K562 (cell line): ENCODE data around the gene ZNF503. TPM values are rescaled to one million over a fixed set of nuclear protein-coding genes. Genes with fewer than 3 reads are reported as not detected.
A peak's percentile ranks its signal among the peaks of the same experiment; 100 is the strongest.

ENCODE experiments used
- ATAC-seq: fragments of 200-7000 bp; cut with Tn5 transposase; 3 replicates; pipeline ENCODE4 v1.9.1; 2020; ENCODE audit warnings: moderate library complexity
- Bru-seq: library from RNA; stranded (reverse); fragments of 400-500 nt; gene quantifications from one replicate; lab custom pipeline; 2021; lab: Mats Ljungman, UMichigan
- BruChase-seq, 2 experiments: library from RNA; stranded (reverse); fragments of 400-500 nt; gene quantifications; one replicate each; lab custom pipeline; 2021; lab: Mats Ljungman, UMichigan
- BruUV-seq: library from RNA; stranded (reverse); fragments of 400-500 nt; replicated peaks from 2 replicates; lab custom pipeline; 2021; lab: Mats Ljungman, UMichigan
- CTCF ChIA-PET: fragments of 300-600 bp; formaldehyde crosslinking; extraction: SDS; loops from one replicate; lab custom pipeline; 2021; ENCODE audit warnings: low intra/inter-chr PET ratio; lab: Yijun Ruan, JAX
- POLR2A ChIA-PET: fragments of 300-600, 350-650 bp; sonication (Branson Sonifier 250); formaldehyde crosslinking; extraction: SDS; loops from one replicate; lab custom pipeline; 2021; ENCODE audit warnings: antibody characterized with exemption, inconsistent platforms; lab: Yijun Ruan, JAX
- DNase-seq, 4 experiments: peaks; one replicate each; pipeline versions ENCODE4 v3.0.0 to v3.0.0-alpha.2; 2011 to 2018; ENCODE audit warnings: low spot score in 3 of 4, mixed read lengths in 3 of 4; ENCODE audit errors: extremely low read depth in 1 of 4
- FAIRE-seq: peaks from 2 replicates; lab custom pipeline; 2011; peaks lifted over from hg19 to GRCh38; lab: Jason Lieb, UNC
- H2AFZ ChIP-seq: 2 replicates; pipeline ENCODE4 v1.6.0; 2011; ENCODE audit warnings: low read depth, low read length, control low read depth, inconsistent platforms
- H3K27ac ChIP-seq: fragments of 200-600 bp; 3 replicates; pipeline ENCODE4 v1.8.0; 2011; ENCODE audit warnings: low read depth, mild to moderate bottlenecking, control low read depth, inconsistent platforms, low read length, moderate library complexity, mixed read lengths; ENCODE audit errors: extremely low read depth
- H3K27me3 ChIP-seq, 2 experiments: fragments of 300-600 bp in 1 of 2; 2 replicates in 1 of 2; 3 replicates in 1 of 2; pipeline versions ENCODE4 v1.6.0 to v1.8.0; 2011; ENCODE audit warnings: inconsistent platforms in 2 of 2, low read length in 2 of 2, mild to moderate bottlenecking in 1 of 2, mixed read lengths in 1 of 2, moderate library complexity in 1 of 2; ENCODE audit not compliant: control insufficient read depth in 2 of 2, insufficient read depth in 2 of 2
- H3K36me3 ChIP-seq: fragments of 300-600 bp; 3 replicates; pipeline ENCODE4 v1.8.0; 2011; ENCODE audit warnings: mild to moderate bottlenecking, low read length, inconsistent platforms; ENCODE audit not compliant: control insufficient read depth, insufficient read depth
- H3K4me1 ChIP-seq, 2 experiments: fragments of 200-600 bp in 1 of 2; replicated peaks in 1 of 2; 2 replicates in 1 of 2; 3 replicates in 1 of 2; pipeline versions ENCODE4 v1.5.1 to v1.8.0; 2011; ENCODE audit warnings: inconsistent platforms in 2 of 2, low read length in 2 of 2, mild to moderate bottlenecking in 1 of 2, mixed read lengths in 1 of 2, moderate library complexity in 1 of 2; ENCODE audit not compliant: control insufficient read depth in 2 of 2, insufficient read depth in 2 of 2
- H3K4me2 ChIP-seq: 2 replicates; pipeline ENCODE4 v1.6.1; 2011; ENCODE audit warnings: low read length, control low read depth, inconsistent platforms, mixed read lengths; ENCODE audit not compliant: insufficient read depth
- H3K4me3 ChIP-seq: fragments of 200-600 bp; sonication (generic), shearing (Covaris generic); 2 replicates; pipeline ENCODE4 v1.5.1; 2016; ENCODE audit warnings: control low read depth, inconsistent platforms
- H3K79me2 ChIP-seq: fragments of 200-600 bp; 3 replicates; pipeline ENCODE4 v1.8.0; 2011; ENCODE audit warnings: low read length, inconsistent platforms; ENCODE audit not compliant: control insufficient read depth, insufficient read depth
- H3K9ac ChIP-seq, 2 experiments: 2 replicates each; pipeline versions ENCODE4 v1.6.0 to v1.6.1; 2011; ENCODE audit warnings: low read depth in 2 of 2, low read length in 2 of 2, control low read depth in 1 of 2, inconsistent platforms in 1 of 2, mild to moderate bottlenecking in 1 of 2, mixed read lengths in 1 of 2; ENCODE audit not compliant: insufficient read depth in 1 of 2
- H3K9me1 ChIP-seq: one replicate; pipeline ENCODE4 v1.6.0; 2011; ENCODE audit warnings: inconsistent platforms, mild to moderate bottlenecking, low read length, moderate library complexity; ENCODE audit not compliant: control insufficient read depth, insufficient read depth
- H3K9me3 ChIP-seq: replicated peaks from 2 replicates; pipeline ENCODE4 v1.5.1; 2011; ENCODE audit warnings: low read depth, low read length, inconsistent platforms; ENCODE audit not compliant: control insufficient read depth, insufficient read depth
- H4K20me1 ChIP-seq: replicated peaks from 2 replicates; pipeline ENCODE4 v1.6.1; 2011; ENCODE audit warnings: low read length, inconsistent platforms, mixed read lengths; ENCODE audit not compliant: control insufficient read depth, insufficient read depth
- CHD4 ChIP-seq: fragments of 200-600 bp; sonication (generic); IDR thresholded peaks from 3 replicates; pipeline ENCODE4 v1.6.1; 2012; ENCODE audit warnings: low read depth, mild to moderate bottlenecking, mixed read lengths, low read length, inconsistent platforms; ENCODE audit not compliant: insufficient read depth, insufficient replicate concordance, poor library complexity, severe bottlenecking
- EGR1 ChIP-seq: fragments of 450-650 bp; conservative IDR thresholded peaks from 2 replicates; pipeline ENCODE4 v1.6.1; 2017; ENCODE audit warnings: mild to moderate bottlenecking
- HNRNPLL ChIP-seq: fragments of 200-400 bp; formaldehyde crosslinking; IDR thresholded peaks from 2 replicates; pipeline ENCODE4 v1.6.1; 2017; ENCODE audit warnings: low read length, low read depth, mild to moderate bottlenecking; ENCODE audit not compliant: poor library complexity, severe bottlenecking
- KHSRP ChIP-seq: fragments of 450-650 bp; IDR thresholded peaks from 2 replicates; pipeline ENCODE4 v1.6.1; 2017
- NBN ChIP-seq: fragments of 450-650 bp; IDR thresholded peaks from 2 replicates; pipeline ENCODE4 v1.6.1; 2016; ENCODE audit warnings: low read depth, mild to moderate bottlenecking
- POLR3G ChIP-seq: IDR thresholded peaks from 2 replicates; pipeline ENCODE4 v1.6.1; 2011; ENCODE audit not compliant: insufficient read length, insufficient replicate concordance; ENCODE audit errors: extremely low read depth
- SMC3 ChIP-seq: conservative IDR thresholded peaks from 2 replicates; pipeline ENCODE4 v1.6.1; 2011; ENCODE audit warnings: low read depth, low read length, improper control_type of control experiment; ENCODE audit not compliant: insufficient read depth
- ZBTB43 ChIP-seq: sonication (generic); formaldehyde crosslinking; IDR thresholded peaks from 2 replicates; pipeline ENCODE4 v1.8.0; 2023; ENCODE audit warnings: mild to moderate bottlenecking, missing genetic modification reagents
- ZBTB8A ChIP-seq: fragments of 450-650 bp; IDR thresholded peaks from 2 replicates; pipeline ENCODE4 v1.6.1; 2018; ENCODE audit warnings: mild to moderate bottlenecking, moderate library complexity; ENCODE audit not compliant: partially characterized antibody
- ZFPM2 ChIP-seq: fragments of 250-450 bp; sonication (Bioruptor Pico); IDR thresholded peaks from 2 replicates; pipeline ENCODE4 v1.5.1; 2022; ENCODE audit warnings: mild to moderate bottlenecking
- WGBS: fragments of 100-300 bp; shearing (Covaris generic); methylation state at CpG from one replicate; pipeline ENCODE4 v1.1.6; 2016; ENCODE audit warnings: low coverage, mixed read lengths; ENCODE audit not compliant: insufficient coverage; ENCODE audit errors: missing lambda C conversion rate; 5-methylcytosine and 5-hydroxymethylcytosine counted together
- in situ Hi-C: fragments of 300-500 bp; cut with MboI; formaldehyde crosslinking; loops from 4 replicates; pipeline ENCODE4 v1.15.0; 2018; ENCODE audit warnings: inconsistent platforms, mixed read lengths
- intact Hi-C: fragments of 100-400 bp; cut with micrococcal nuclease; formaldehyde crosslinking; loops from 2 replicates; pipeline ENCODE4 v1.14.2; 2022
- long read RNA-seq, 3 experiments: library from polyadenylated mRNA in 2 of 3; library from RNA in 1 of 3; unstranded in 2 of 3; stranded (forward) in 1 of 3; transcript quantifications; one replicate each; pipeline ENCODE4 v2.0.0, GENCODE V29; 2019 to 2022
- polyA minus RNA-seq, 3 experiments: library from RNA; depleted of rRNA, polyadenylated mRNA; stranded (reverse); fragments of >200 nt; gene quantifications; 2 replicates each; pipeline ENCODE4 v1.2.3, GENCODE V29; 2011
- polyA plus RNA-seq, 8 experiments: library from polyadenylated mRNA; depleted of rRNA in 4 of 8; stranded (reverse) in 5 of 8; unstranded in 3 of 8; fragments of >200 nt; fragmentation: Nextera tagmentation in 2 of 8; fragmentation: Illumina TruSeq in 1 of 8; extraction: Ambion mirVana in 2 of 8; extraction: Trizol in 1 of 8; gene quantifications; 2 replicates each; pipeline versions ENCODE4 v1.2.1 to v1.2.3, GENCODE V29; 2011 to 2014; ENCODE audit warnings: inconsistent platforms in 1 of 8, missing spikeins in 1 of 8
- total RNA-seq, 7 experiments: library from RNA; depleted of rRNA in 6 of 7; stranded (reverse); fragments of >200 nt in 6 of 7; fragmentation: Illumina TruSeq in 2 of 7; extraction: Trizol in 2 of 7; gene quantifications; 2 replicates each; pipeline versions ENCODE4 v1.2.1 to v1.2.3, GENCODE V29; 2011 to 2021; ENCODE audit warnings: low replicate concordance in 1 of 7

Gene ZNF503
- total RNA-seq (2011; cell fraction: chromatin; rRNA removed; ENCODE audit: low replicate concordance), result not detected in 2 replicates
- total RNA-seq (2011; cell fraction: nucleolus; rRNA removed), result not detected in 2 replicates
- total RNA-seq (2011; cell fraction: nucleoplasm; rRNA removed), result not detected in 2 replicates
- total RNA-seq (2014; rRNA removed) (not detected in 2 replicates), total RNA-seq (2014; rRNA removed; fragmentation: Illumina TruSeq; extraction: Trizol) (not detected in 2 replicates), total RNA-seq (2015; rRNA removed; fragmentation: Illumina TruSeq; extraction: Trizol) (not detected in 2 replicates), total RNA-seq (2021) (0.20 TPM in 1 of 2 replicates, not detected in the other), polyA plus RNA-seq (2011; rRNA removed) (not detected in 2 replicates), polyA plus RNA-seq (2014; fragmentation: Illumina TruSeq; extraction: Trizol) (not detected in 2 replicates), polyA plus RNA-seq (2014; fragmentation: Nextera tagmentation; extraction: Ambion mirVana) (not detected), polyA plus RNA-seq (2014; rRNA removed) (not detected in 2 replicates), polyA minus RNA-seq (2011; rRNA and poly(A)+ RNA removed) (not detected in 2 replicates), Bru-seq, nascent RNA (percentile 21 among the genes with signal in this experiment), BruChase-seq, experiment 1, labeled RNA remaining after a 2-hour chase (percentile 24 among the genes with signal in this experiment), BruChase-seq, experiment 2, labeled RNA remaining after a 6-hour chase (percentile 24 among the genes with signal in this experiment)
- not detected in 2 replicates for polyA plus RNA-seq (2011; cell fraction: cytosol; rRNA removed)
- polyA plus RNA-seq (2011; cell fraction: nucleus; rRNA removed), result not detected in 2 replicates
- polyA plus RNA-seq (2012), result 0.05 and 0.07 TPM in 2 replicates
- polyA minus RNA-seq (2011; cell fraction: cytosol; rRNA and poly(A)+ RNA removed), result not detected in 2 replicates
- polyA minus RNA-seq (2011; cell fraction: nucleus; rRNA and poly(A)+ RNA removed), result 0.13 TPM in 1 of 2 replicates, not detected in the other
- long read RNA-seq, experiment 1, result 0 reads
- long read RNA-seq, experiment 2, result 0 reads
- long read RNA-seq, experiment 3, result 0 reads

- H3K36me3 ChIP-seq, result no peaks in the 10 kb centered on the region
- H3K9ac ChIP-seq, result peak within 1 kb of the TSS in 1 of 2 experiments; percentile 75; a peak in 2 of 4 replicates
- no peaks in the 10 kb centered on the region for H3K79me2 ChIP-seq
- peaks cover 4% of the 10 kb centered on the region; the same call in 1 of the 2 replicates for H4K20me1 ChIP-seq
- H3K4me2 ChIP-seq, result peak within 1 kb of the TSS; percentile 33; the same call in 1 of the 2 replicates
- 2% methylated on average over 71 of the region's 88 CpGs for WGBS
- DNase-seq, result peak; percentile 53 to 73 (median 67)
- FAIRE-seq, result no peak
- no peaks in the 10 kb centered on the region for H3K9me3 ChIP-seq
- H3K9me1 ChIP-seq, result no peaks in the 10 kb centered on the region
- H2AFZ ChIP-seq, result no peak within 1 kb of the TSS
- intact Hi-C loops, result loop anchor here (5.0 to 10.0 kb wide), 4 partner anchors 523 to 1583 kb away; no protein-coding TSS in a partner anchor
- ATAC-seq, result peak; percentile 87
- ChIA-PET CTCF (no interaction called here), POLR2A (interaction anchor here (0.6 to 0.9 kb wide), 3 partner anchors 11 to 192 kb away, joined by 3 read pairs; no protein-coding TSS in a partner anchor)
- H3K4me3 ChIP-seq, result peak within 1 kb of the TSS; percentile 20
- in situ Hi-C loops, result no loop called here
- peaks cover 53 to 80% of the 10 kb centered on the region in 2 experiments for H3K27me3 ChIP-seq
- H3K27ac ChIP-seq, result no peak within 1 kb of the TSS
- no TSS peak for BruUV-seq
- peaks cover 0 to 64% of the 10 kb centered on the region in 2 experiments; a peak in 2 of 5 replicates for H3K4me1 ChIP-seq
- no peak for TF ChIP-seq ZBTB43
- peak; percentile 49 for TF ChIP-seq HNRNPLL
- TF ChIP-seq POLR3G, result no peak
- TF ChIP-seq NBN, result no peak
- no peak for TF ChIP-seq CHD4
- TF ChIP-seq KHSRP, result no peak
- no peak for TF ChIP-seq EGR1
- no peak for TF ChIP-seq ZBTB8A
- TF ChIP-seq SMC3, result no peak
- no peak for TF ChIP-seq ZFPM2 (CRISPR knock-in tag)
Measured at GRCh38 chr10:75401569-75402485, at the start of gene ZNF503. Gene ZNF503 (minus strand): TSS chr10:75401764. CDS start chr10:75401419, 345 bp downstream.
